ENCODE measurements around the gene PADI2.

PADI2 gene

DNA sequence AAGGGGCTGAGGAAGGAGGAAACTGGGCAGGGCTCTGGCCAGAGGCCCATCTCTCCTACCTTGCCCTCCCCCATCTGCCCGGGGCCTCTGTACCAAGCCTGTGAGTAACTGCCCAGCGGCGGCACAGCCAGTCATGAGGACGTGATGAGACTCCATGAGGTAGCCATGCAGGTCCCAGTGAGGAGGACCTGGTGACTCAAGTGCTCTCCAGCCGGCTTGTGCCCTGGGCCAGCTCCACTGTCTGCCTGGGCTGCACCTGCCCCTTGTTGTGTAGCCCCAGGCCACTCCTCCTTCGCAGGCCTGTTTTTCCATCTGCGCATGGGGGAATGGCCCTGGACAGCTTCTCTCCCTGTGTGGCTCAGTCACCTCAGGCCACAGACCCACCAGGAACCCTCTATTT, 43.7 kb upstream of the PADI2 start:
- Histone ChIP-seq H3K18ac (ENCODE audit: low read depth in 1 of 2, low read length in 2 of 2) (no peak overlapping the region), H3K27me3 (ENCODE audit: control insufficient read depth in 1 of 2, insufficient read depth in 1 of 2, low read length in 2 of 2) (peaks cover 0 to 55% of the 10 kb centered on the region in 2 experiments), H3K36me3 (ENCODE audit: control insufficient read depth in 1 of 2, insufficient read depth in 2 of 2, low read depth in 1 of 2, low read length in 2 of 2) (no peaks in the 10 kb centered on the region), H2BK120ac (ENCODE audit: low read depth, low read length) (no peak overlapping the region), H2AK5ac (ENCODE audit: low read length, severe bottlenecking) (no peak overlapping the region), H3K4me2 (ENCODE audit: low read length, poor library complexity, severe bottlenecking) (no peak overlapping the region), H3K9me3 (ENCODE audit: control insufficient read depth, low read length) (no peaks in the 10 kb centered on the region), H2BK12ac (ENCODE audit: low read length in 2 of 2) (no peak overlapping the region), H3K27ac (ENCODE audit: low read length, poor library complexity, severe bottlenecking) (no peak overlapping the region), H2BK5ac (ENCODE audit: low read depth, low read length, poor library complexity, severe bottlenecking) (no peak overlapping the region), H3K4me1 (ENCODE audit: control insufficient read depth, insufficient read depth, low read depth, low read length) (peaks cover 16% of the 10 kb centered on the region), H2BK15ac (ENCODE audit: low read depth, poor library complexity, severe bottlenecking) (no peak overlapping the region), H3K79me1 (replicated peaks; ENCODE audit: low read length, poor library complexity, severe bottlenecking) (no peaks in the 10 kb centered on the region), H3K4me3 (ENCODE audit: insufficient read depth in 1 of 2, low read depth in 1 of 2, low read length in 2 of 2) (no peak overlapping the region), H3K9ac (ENCODE audit: low read length) (no peak overlapping the region), H3K14ac (ENCODE audit: low read length in 2 of 2) (no peak overlapping the region), H2AFZ (ENCODE audit: low read depth, low read length) (no peak overlapping the region), H3K23ac (ENCODE audit: low read length in 2 of 2) (no peak overlapping the region), H4K91ac (ENCODE audit: low read length) (no peak overlapping the region), H3K4ac (ENCODE audit: low read depth in 1 of 2, low read length in 2 of 2) (no peak overlapping the region), H4K8ac (ENCODE audit: low read length) (no peak overlapping the region)
- WGBS, result 86% methylated on average over 7 of the region's 7 CpGs
- no peak for DNase-seq

- Histone ChIP-seq H3K4me1 (ENCODE audit: control insufficient read depth, insufficient read depth, low read depth, low read length) (peaks cover 16% of the 10 kb centered on the region), H3K4ac (ENCODE audit: low read depth in 1 of 2, low read length in 2 of 2) (no peak overlapping the region), H3K14ac (ENCODE audit: low read length in 2 of 2) (no peak overlapping the region), H3K27me3 (ENCODE audit: control insufficient read depth in 1 of 2, insufficient read depth in 1 of 2, low read length in 2 of 2) (peaks cover 0 to 60% of the 10 kb centered on the region in 2 experiments), H3K4me3 (ENCODE audit: insufficient read depth in 1 of 2, low read depth in 1 of 2, low read length in 2 of 2) (no peak overlapping the region), H2AFZ (ENCODE audit: low read depth, low read length) (no peak overlapping the region), H2BK120ac (ENCODE audit: low read depth, low read length) (no peak overlapping the region), H3K9me3 (ENCODE audit: control insufficient read depth, low read length) (peaks cover 4% of the 10 kb centered on the region), H3K9ac (ENCODE audit: low read length) (no peak overlapping the region), H3K18ac (ENCODE audit: low read depth in 1 of 2, low read length in 2 of 2) (no peak overlapping the region), H3K23ac (ENCODE audit: low read length in 2 of 2) (no peak overlapping the region), H2BK15ac (ENCODE audit: low read depth, poor library complexity, severe bottlenecking) (no peak overlapping the region), H4K8ac (ENCODE audit: low read length) (no peak overlapping the region), H2BK12ac (ENCODE audit: low read length in 2 of 2) (no peak overlapping the region), H2BK5ac (ENCODE audit: low read depth, low read length, poor library complexity, severe bottlenecking) (no peak overlapping the region), H3K4me2 (ENCODE audit: low read length, poor library complexity, severe bottlenecking) (no peak overlapping the region), H4K91ac (ENCODE audit: low read length) (no peak overlapping the region), H3K27ac (ENCODE audit: low read length, poor library complexity, severe bottlenecking) (no peak overlapping the region), H3K36me3 (ENCODE audit: control insufficient read depth in 1 of 2, insufficient read depth in 2 of 2, low read depth in 1 of 2, low read length in 2 of 2) (no peaks in the 10 kb centered on the region), H3K79me1 (replicated peaks; ENCODE audit: low read length, poor library complexity, severe bottlenecking) (no peaks in the 10 kb centered on the region), H2AK5ac (ENCODE audit: low read length, severe bottlenecking) (peak overlapping the region; percentile 29)
- WGBS, result 94% methylated on average over 19 of the region's 20 CpGs
- DNase-seq, result no peak
These were observed 42.9 kb upstream of the PADI2 start for GRCh38 chr1:17161926-17162800.

DNA sequence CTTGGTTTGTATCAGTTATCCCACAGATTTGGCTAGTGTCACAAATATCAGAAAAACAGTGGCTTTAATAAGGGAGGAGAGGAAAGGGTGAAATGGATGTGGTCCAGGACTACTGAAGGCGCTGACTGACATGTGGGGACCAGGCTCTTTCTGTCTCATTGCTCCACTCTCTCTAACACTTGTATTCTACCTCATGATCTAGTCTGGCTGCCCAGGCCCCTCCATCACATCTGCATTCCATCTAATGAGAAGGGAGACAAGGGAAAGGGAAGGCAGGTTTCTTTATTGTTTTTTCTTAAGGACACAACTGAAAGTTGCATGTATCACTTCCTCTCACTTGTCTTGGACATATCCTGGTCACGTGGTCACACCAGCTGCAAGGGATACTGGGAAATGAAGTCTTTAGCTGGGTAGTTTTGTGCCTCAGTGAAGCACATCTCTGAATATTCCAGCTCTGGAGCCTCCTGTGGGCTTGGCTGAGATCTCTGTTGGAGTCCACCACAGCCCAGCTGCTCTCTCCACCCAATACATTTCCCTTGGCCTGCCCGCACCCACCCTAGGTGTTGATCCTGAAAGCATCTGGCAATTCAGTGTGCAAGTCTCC, 42.0 kb upstream of the PADI2 start:
- no peak overlapping the region for H3K23ac ChIP-seq (ENCODE audit: low read length in 2 of 2)
- no peak overlapping the region for H3K4me2 ChIP-seq (ENCODE audit: low read length, poor library complexity, severe bottlenecking)
- H3K14ac ChIP-seq (ENCODE audit: low read length in 2 of 2), result no peak overlapping the region
- H3K4me1 ChIP-seq (ENCODE audit: control insufficient read depth, insufficient read depth, low read depth, low read length), result peaks cover 12% of the 10 kb centered on the region
- no peaks in the 10 kb centered on the region for H3K36me3 ChIP-seq (ENCODE audit: control insufficient read depth in 1 of 2, insufficient read depth in 2 of 2, low read depth in 1 of 2, low read length in 2 of 2)
- DNase-seq, result no peak
- no peak overlapping the region for H4K91ac ChIP-seq (ENCODE audit: low read length)
- H3K27ac ChIP-seq (ENCODE audit: low read length, poor library complexity, severe bottlenecking), result no peak overlapping the region
- 90% methylated on average over 2 of the region's 3 CpGs for WGBS
- peaks cover 0 to 57% of the 10 kb centered on the region in 2 experiments for H3K27me3 ChIP-seq (ENCODE audit: control insufficient read depth in 1 of 2, insufficient read depth in 1 of 2, low read length in 2 of 2)
- H2BK12ac ChIP-seq (ENCODE audit: low read length in 2 of 2), result no peak overlapping the region
- peaks cover 4% of the 10 kb centered on the region for H3K9me3 ChIP-seq (ENCODE audit: control insufficient read depth, low read length)
- H2AFZ ChIP-seq (ENCODE audit: low read depth, low read length), result no peak overlapping the region
- no peak overlapping the region for H3K9ac ChIP-seq (ENCODE audit: low read length)
- no peak overlapping the region for H2BK15ac ChIP-seq (ENCODE audit: low read depth, poor library complexity, severe bottlenecking)
- H2BK5ac ChIP-seq (ENCODE audit: low read depth, low read length, poor library complexity, severe bottlenecking), result no peak overlapping the region
- H2AK5ac ChIP-seq (ENCODE audit: low read length, severe bottlenecking), result no peak overlapping the region
- H3K4ac ChIP-seq (ENCODE audit: low read depth in 1 of 2, low read length in 2 of 2), result no peak overlapping the region
- H3K18ac ChIP-seq (ENCODE audit: low read depth in 1 of 2, low read length in 2 of 2), result no peak overlapping the region
- H3K4me3 ChIP-seq (ENCODE audit: insufficient read depth in 1 of 2, low read depth in 1 of 2, low read length in 2 of 2), result no peak overlapping the region
- no peak overlapping the region for H2BK120ac ChIP-seq (ENCODE audit: low read depth, low read length)
- H3K79me1 ChIP-seq (replicated peaks; ENCODE audit: low read length, poor library complexity, severe bottlenecking), result no peaks in the 10 kb centered on the region
- H4K8ac ChIP-seq (ENCODE audit: low read length), result no peak overlapping the region

GRCh38 chr1:17158961-17159360, 39.7 kb upstream of the PADI2 start:
- H3K4me3 ChIP-seq (ENCODE audit: insufficient read depth in 1 of 2, low read depth in 1 of 2, low read length in 2 of 2), result no peak overlapping the region
- H3K79me1 ChIP-seq (replicated peaks; ENCODE audit: low read length, poor library complexity, severe bottlenecking), result no peaks in the 10 kb centered on the region
- DNase-seq, result no peak
- H2AFZ ChIP-seq (ENCODE audit: low read depth, low read length), result no peak overlapping the region
- peaks cover 12% of the 10 kb centered on the region for H3K4me1 ChIP-seq (ENCODE audit: control insufficient read depth, insufficient read depth, low read depth, low read length)
- peaks cover 0 to 46% of the 10 kb centered on the region in 2 experiments for H3K27me3 ChIP-seq (ENCODE audit: control insufficient read depth in 1 of 2, insufficient read depth in 1 of 2, low read length in 2 of 2)
- no peak overlapping the region for H2BK120ac ChIP-seq (ENCODE audit: low read depth, low read length)
- no peak overlapping the region for H3K23ac ChIP-seq (ENCODE audit: low read length in 2 of 2)
- no peak overlapping the region for H3K18ac ChIP-seq (ENCODE audit: low read depth in 1 of 2, low read length in 2 of 2)
- WGBS, result 100% methylated on average over 1 of the region's 2 CpGs
- no peak overlapping the region for H2BK15ac ChIP-seq (ENCODE audit: low read depth, poor library complexity, severe bottlenecking)
- no peak overlapping the region for H3K4me2 ChIP-seq (ENCODE audit: low read length, poor library complexity, severe bottlenecking)
- no peak overlapping the region for H2BK5ac ChIP-seq (ENCODE audit: low read depth, low read length, poor library complexity, severe bottlenecking)
- H3K9me3 ChIP-seq (ENCODE audit: control insufficient read depth, low read length), result peaks cover 18% of the 10 kb centered on the region
- no peak overlapping the region for H4K91ac ChIP-seq (ENCODE audit: low read length)
- no peak overlapping the region for H3K4ac ChIP-seq (ENCODE audit: low read depth in 1 of 2, low read length in 2 of 2)
- no peak overlapping the region for H4K8ac ChIP-seq (ENCODE audit: low read length)
- H2AK5ac ChIP-seq (ENCODE audit: low read length, severe bottlenecking), result no peak overlapping the region
- no peaks in the 10 kb centered on the region for H3K36me3 ChIP-seq (ENCODE audit: control insufficient read depth in 1 of 2, insufficient read depth in 2 of 2, low read depth in 1 of 2, low read length in 2 of 2)
- H2BK12ac ChIP-seq (ENCODE audit: low read length in 2 of 2), result no peak overlapping the region
- no peak overlapping the region for H3K9ac ChIP-seq (ENCODE audit: low read length)
- H3K27ac ChIP-seq (ENCODE audit: low read length, poor library complexity, severe bottlenecking), result no peak overlapping the region
- H3K14ac ChIP-seq (ENCODE audit: low read length in 2 of 2), result no peak overlapping the region

All from mesenchymal stem cell (in vitro differentiated cells and primary cell).